ENCODE data around the gene LZIC.

Gene LZIC

DNA sequence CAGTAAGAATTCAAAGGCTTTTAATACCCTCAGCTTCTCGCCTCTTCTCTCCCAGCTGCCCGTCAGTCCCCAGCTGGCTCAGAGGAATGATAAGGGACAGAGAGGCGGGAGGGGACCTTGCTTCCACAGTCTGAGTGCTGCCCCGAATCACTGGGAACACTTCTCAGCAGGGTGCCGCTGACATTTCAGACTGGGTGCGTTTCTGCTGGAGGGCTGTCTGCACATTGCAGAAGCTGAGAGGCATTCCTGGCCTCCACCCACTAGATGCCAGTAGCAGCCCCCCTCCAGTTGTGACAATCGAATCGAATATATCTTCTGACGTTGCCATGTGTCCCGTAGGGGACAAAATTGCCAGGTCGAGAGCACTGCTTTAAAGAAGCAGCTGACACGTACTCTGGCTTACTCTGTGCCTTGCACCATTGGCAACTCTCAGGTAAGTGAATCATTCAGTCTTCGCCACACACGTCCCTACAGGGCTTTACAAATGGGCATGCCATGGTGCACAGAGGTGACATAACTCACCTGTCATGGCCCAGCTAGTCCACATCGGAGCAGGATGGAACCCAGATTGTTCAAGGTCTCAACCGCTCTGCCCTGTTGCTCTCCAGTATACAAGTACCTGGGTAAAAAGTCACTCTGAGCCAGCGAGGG, 57.0 kb downstream of the LZIC start:
- DNase-seq (ENCODE audit: low read depth, low spot score) = no peak

DNA sequence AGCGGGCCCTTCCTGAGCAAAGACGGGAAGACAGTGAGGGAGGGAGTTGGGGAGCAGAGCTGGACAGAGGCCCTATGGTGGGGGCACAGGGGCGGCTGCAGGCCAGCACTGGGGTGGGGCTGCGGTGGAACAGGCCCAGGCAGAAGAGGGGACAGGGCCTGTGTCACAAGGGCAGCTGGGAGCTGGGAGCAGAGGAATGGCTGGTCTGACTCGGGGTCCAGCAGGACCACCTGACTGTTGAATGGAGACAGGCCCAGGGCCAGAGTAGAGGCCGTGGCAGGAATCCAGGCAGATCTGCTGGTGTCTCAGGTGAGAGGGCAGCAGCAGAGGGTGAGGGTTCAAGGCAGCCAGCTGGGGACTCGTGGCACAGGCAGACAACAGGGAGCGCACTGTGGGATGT, 58.4 kb downstream of the LZIC start:
- no peak for DNase-seq (ENCODE audit: low read depth, low spot score)

DNA sequence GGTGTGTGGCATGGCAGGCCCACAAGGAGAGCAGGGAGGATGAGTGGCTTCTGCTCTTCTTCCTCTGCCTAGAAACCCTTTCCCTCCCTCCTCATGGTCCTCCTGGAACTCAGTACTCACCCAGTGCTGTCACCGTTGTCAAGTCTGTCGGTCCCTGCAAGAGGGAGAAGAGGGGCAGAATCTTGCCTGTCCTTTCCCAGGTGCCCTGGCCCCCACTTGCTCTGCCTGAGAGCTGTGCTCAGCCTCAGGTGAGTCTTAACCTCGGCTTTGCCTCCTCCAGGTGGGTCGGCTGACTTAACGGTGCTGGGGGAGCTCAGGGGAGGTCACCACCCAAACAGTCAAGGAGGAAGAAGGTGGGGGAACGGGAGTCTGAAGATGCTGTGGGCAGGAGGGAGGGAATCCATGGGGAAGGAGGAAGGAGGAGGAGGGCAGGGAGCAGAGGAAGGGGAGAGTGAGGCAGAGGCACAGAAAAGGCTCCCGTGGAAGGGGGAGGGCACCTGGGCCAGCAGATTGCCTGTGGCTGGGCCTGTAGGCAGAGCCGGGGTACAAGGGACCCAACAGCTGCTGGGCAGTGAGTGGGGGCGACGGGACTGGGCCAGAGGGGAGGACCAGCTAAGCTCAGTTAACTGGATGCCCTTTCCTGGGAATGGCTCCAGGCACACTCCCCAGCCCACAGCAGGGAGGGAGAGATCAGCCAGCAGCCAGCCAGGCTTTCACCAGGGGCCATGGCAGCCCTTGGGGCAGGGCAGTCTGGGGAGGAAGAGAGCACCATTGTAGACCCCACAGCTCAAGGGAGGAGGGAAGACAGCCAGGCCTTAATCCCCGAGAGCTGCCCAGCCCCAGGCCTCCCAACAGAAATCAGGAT, 59.4 kb downstream of the LZIC start:
- DNase-seq (ENCODE audit: low read depth, low spot score) = no peak

DNA sequence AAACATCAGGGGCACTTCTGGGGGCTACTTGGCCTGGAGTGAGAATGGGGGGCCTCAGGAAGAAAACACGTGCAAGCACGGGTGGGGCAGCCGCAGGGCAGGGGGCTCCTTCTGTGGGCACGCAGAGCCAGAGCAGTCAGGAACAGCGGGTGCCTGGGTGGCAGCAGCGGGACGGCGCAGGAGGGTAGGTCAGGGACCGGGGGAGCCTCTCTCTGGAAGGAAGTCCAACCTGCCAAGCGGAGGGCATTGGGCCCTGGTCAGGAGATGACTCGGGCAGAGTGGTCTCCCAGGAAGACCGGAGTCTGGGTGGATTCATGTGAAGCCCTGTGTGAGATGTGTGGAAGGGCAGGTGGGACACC, 60.3 kb downstream of the LZIC start:
- no peak for DNase-seq (ENCODE audit: low read depth, low spot score)

DNA sequence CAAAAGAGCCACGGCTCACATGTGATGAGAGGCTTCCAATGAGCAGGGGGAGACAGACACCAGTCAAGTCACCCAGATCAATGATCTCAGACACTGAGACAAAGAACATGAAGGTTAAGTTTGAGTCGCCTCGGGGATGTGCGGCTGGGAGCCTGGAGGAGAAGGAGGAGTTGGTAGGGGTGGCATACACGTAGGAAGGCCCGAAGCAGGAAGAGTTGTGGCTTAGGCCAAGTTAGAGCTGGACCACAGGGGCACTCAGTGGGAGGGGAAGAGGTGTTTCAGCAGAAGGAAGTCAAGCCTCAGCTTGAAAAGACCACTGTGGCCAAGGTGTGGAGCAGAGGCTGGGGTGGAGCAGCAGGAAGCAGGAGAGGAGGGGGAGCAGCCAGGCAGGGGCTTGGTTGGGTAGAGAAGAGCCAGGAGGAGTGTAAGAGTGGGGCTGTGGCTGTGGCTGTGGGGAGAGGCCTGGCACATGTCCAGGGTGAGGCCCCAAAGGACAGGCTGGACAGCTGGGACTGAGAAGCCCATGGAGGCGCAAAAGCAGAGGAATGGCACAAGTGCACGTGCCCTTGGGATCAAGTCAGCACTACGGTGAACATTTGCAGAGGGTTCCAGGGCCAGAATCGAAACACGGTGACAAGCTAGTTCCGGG, 60.8 kb downstream of the LZIC start:
- DNase-seq (ENCODE audit: low read depth, low spot score) = no peak

DNA sequence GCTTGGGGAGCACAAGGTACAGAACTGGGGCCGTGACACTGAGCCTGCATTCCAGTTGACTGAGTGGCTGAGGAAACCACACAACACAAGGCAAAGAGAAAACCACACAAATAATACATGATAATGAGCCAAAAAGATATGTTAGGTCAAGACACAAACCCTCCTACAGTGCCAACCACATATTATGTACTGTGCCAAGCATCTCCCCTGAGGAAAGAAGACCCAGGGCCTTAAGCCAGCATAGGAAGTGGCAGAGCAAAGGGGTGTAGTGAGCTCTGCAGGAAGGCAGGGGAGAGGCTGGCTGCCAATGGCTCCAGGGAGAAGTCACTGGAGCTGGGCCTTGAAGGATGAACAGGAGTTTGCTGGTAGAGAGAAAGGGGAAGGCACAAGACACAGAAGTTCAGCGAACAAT, 61.3 kb downstream of the LZIC start:
- DNase-seq (ENCODE audit: low read depth, low spot score) = peak; percentile 85

Measured in astrocyte of the hippocampus (primary cell).